Endothelial cell of umbilical vein (primary cell): ENCODE data around the gene ARRDC1. TPM values are rescaled to one million over a fixed set of nuclear protein-coding genes. Genes with fewer than 3 reads are reported as not detected.

Experiments
- BruUV-seq: library from RNA; stranded (reverse); fragments of 400-500 nt; replicated peaks from 2 replicates; lab custom pipeline; 2021; lab: Mats Ljungman, UMichigan
- CTCF ChIA-PET: fragments of 300-600, 350-600 bp; sonication (Branson Sonifier 250); formaldehyde crosslinking; loops from one replicate; lab custom pipeline; 2021; ENCODE audit warnings: antibody characterized with exemption, inconsistent platforms; lab: Charles Lee
- POLR2A ChIA-PET: fragments of 300-600, 350-600 bp; sonication (Branson Sonifier 250); formaldehyde crosslinking; loops from one replicate; lab custom pipeline; 2021; ENCODE audit warnings: antibody characterized with exemption, inconsistent platforms; lab: Charles Lee
- DNase-seq: peaks from one replicate; pipeline ENCODE4 v3.0.0-alpha.2; 2011; ENCODE audit warnings: low read depth, low spot score
- FAIRE-seq: peaks from 2 replicates; lab custom pipeline; 2011; peaks lifted over from hg19 to GRCh38; lab: Jason Lieb, UNC
- H2AFZ ChIP-seq: 2 replicates; pipeline ENCODE4 v1.6.0; 2012; ENCODE audit warnings: low read depth, low read length, control low read depth, inconsistent platforms
- H3K27ac ChIP-seq: 2 replicates; pipeline ENCODE4 v1.5.1; 2011; ENCODE audit warnings: low read depth, mild to moderate bottlenecking, control low read depth, low read length, moderate library complexity; ENCODE audit not compliant: insufficient read depth
- H3K27me3 ChIP-seq, 2 experiments: 2 replicates each; pipeline versions ENCODE4 v1.6.0 to v1.6.1; 2011; ENCODE audit warnings: low read length in 2 of 2, mixed read lengths in 1 of 2; ENCODE audit not compliant: control insufficient read depth in 2 of 2, insufficient read depth in 2 of 2
- H3K36me3 ChIP-seq, 2 experiments: 2 replicates in 1 of 2; 3 replicates in 1 of 2; pipeline ENCODE4 v1.5.1; 2011; ENCODE audit warnings: low read length in 2 of 2, mild to moderate bottlenecking in 1 of 2, moderate library complexity in 1 of 2; ENCODE audit not compliant: control insufficient read depth in 2 of 2, insufficient read depth in 2 of 2; ENCODE audit errors: extremely low read depth in 1 of 2
- H3K4me1 ChIP-seq: 3 replicates; pipeline ENCODE4 v1.5.1; 2011; ENCODE audit warnings: mild to moderate bottlenecking, low read length; ENCODE audit not compliant: control insufficient read depth, insufficient read depth; ENCODE audit errors: extremely low read depth
- H3K4me2 ChIP-seq: 2 replicates; pipeline ENCODE4 v1.6.1; 2011; ENCODE audit warnings: low read length, control low read depth, mixed read lengths; ENCODE audit not compliant: insufficient read depth
- H3K4me3 ChIP-seq, 3 experiments: fragments of 200-600 bp in 1 of 3; sonication (generic), shearing (Covaris generic) in 1 of 3; replicated peaks in 1 of 3; 2 replicates each; pipeline ENCODE4 v1.5.1; 2011 to 2016; ENCODE audit warnings: control low read depth in 3 of 3, low read length in 3 of 3, mild to moderate bottlenecking in 2 of 3, inconsistent platforms in 1 of 3, low read depth in 1 of 3, moderate library complexity in 1 of 3; ENCODE audit not compliant: insufficient read depth in 1 of 3
- H3K79me2 ChIP-seq: 2 replicates; pipeline ENCODE4 v1.6.0; 2012; ENCODE audit warnings: low read length, inconsistent platforms; ENCODE audit not compliant: control insufficient read depth, insufficient read depth
- H3K9ac ChIP-seq: replicated peaks from 2 replicates; pipeline ENCODE3; 2011; ENCODE audit warnings: low read length, control low read depth; ENCODE audit not compliant: insufficient read depth; ENCODE audit errors: extremely low read depth
- H3K9me1 ChIP-seq: replicated peaks from 3 replicates; pipeline ENCODE4 v1.6.0; 2011; ENCODE audit warnings: mild to moderate bottlenecking, low read length; ENCODE audit not compliant: control insufficient read depth, insufficient read depth; ENCODE audit errors: extremely low read depth
- H3K9me3 ChIP-seq: replicated peaks from 2 replicates; pipeline ENCODE4 v1.5.1; 2012; ENCODE audit warnings: low read length, inconsistent platforms; ENCODE audit not compliant: control insufficient read depth, insufficient read depth
- H4K20me1 ChIP-seq: replicated peaks from 2 replicates; pipeline ENCODE3; 2011; ENCODE audit warnings: mild to moderate bottlenecking, low read length; ENCODE audit not compliant: control insufficient read depth, insufficient read depth; ENCODE audit errors: extremely low read depth
- CTCF ChIP-seq, 2 donors: IDR thresholded peaks; 1 replicate in 1 of 2; 2 replicates in 1 of 2; pipeline ENCODE4 v1.5.1; 2011; ENCODE audit warnings: low read length in 2 of 2, mild to moderate bottlenecking in 2 of 2, moderate library complexity in 2 of 2, control low read depth in 1 of 2, inconsistent platforms in 1 of 2, low read depth in 1 of 2; ENCODE audit not compliant: insufficient read depth in 1 of 2; ENCODE audit errors: extremely low read depth in 1 of 2
- EZH2 ChIP-seq: IDR thresholded peaks from 2 replicates; pipeline ENCODE4 v1.6.1; 2012; ENCODE audit warnings: borderline replicate concordance, low read depth, mild to moderate bottlenecking, moderate library complexity, low read length, inconsistent platforms; ENCODE audit not compliant: severe bottlenecking
- FOS ChIP-seq: IDR thresholded peaks from 2 replicates; pipeline ENCODE4 v1.6.1; 2011; ENCODE audit warnings: mild to moderate bottlenecking, low read length, moderate library complexity, borderline replicate concordance; ENCODE audit not compliant: insufficient read depth
- GATA2 ChIP-seq: IDR thresholded peaks from 2 replicates; pipeline ENCODE4 v1.7.0; 2011; ENCODE audit warnings: low read depth, mild to moderate bottlenecking, moderate library complexity, mixed read lengths, low read length; ENCODE audit not compliant: insufficient read length, insufficient read depth
- JUN ChIP-seq: IDR thresholded peaks from 2 replicates; pipeline ENCODE4 v1.6.1; 2011; ENCODE audit warnings: borderline replicate concordance, low read depth; ENCODE audit not compliant: insufficient read length, insufficient read depth
- MAX ChIP-seq: IDR thresholded peaks from 2 replicates; pipeline ENCODE4 v1.6.1; 2011; ENCODE audit not compliant: insufficient read depth, insufficient read length
- MYC ChIP-seq: IDR thresholded peaks from one replicate; pipeline ENCODE4 v1.6.1; 2011; ENCODE audit warnings: mild to moderate bottlenecking, low read depth, low read length
- POLR2A ChIP-seq: IDR thresholded peaks from 2 replicates; pipeline ENCODE4 v1.6.1; 2012; ENCODE audit warnings: low read depth, mild to moderate bottlenecking, control low read depth, low read length
- POLR2AphosphoS5 ChIP-seq: IDR thresholded peaks from 2 replicates; pipeline ENCODE4 v1.6.1; 2012; ENCODE audit warnings: low read depth, mild to moderate bottlenecking, control low read depth, low read length, moderate library complexity; ENCODE audit not compliant: insufficient read depth
- dilution Hi-C: fragments of 300-500 bp; cut with MboI; formaldehyde crosslinking; loops from one replicate; pipeline ENCODE4 v1.15.0; 2019; ENCODE audit warnings: low sequenced_read_pairs; ENCODE audit not compliant: extremely low pct_ligation_motif_present
- intact Hi-C: fragments of 100-400 bp; cut with micrococcal nuclease; formaldehyde crosslinking; loops from one replicate; pipeline ENCODE4 v1.10.0; 2022
- polyA plus RNA-seq, 4 experiments: library from polyadenylated mRNA; depleted of rRNA in 3 of 4; stranded (reverse) in 3 of 4; unstranded in 1 of 4; fragments of >200 nt; gene quantifications; 2 replicates each; pipeline versions ENCODE4 v1.2.1 to v1.2.3, GENCODE V29; 2011 to 2012; ENCODE audit warnings: missing spikeins in 1 of 4
- total RNA-seq: library from RNA; stranded (reverse); gene quantifications from 2 replicates; pipeline ENCODE4 v1.2.3, GENCODE V29; 2021

ARRDC1 gene
- total and polyA plus RNA-seq, 2 donors (not counting 3 experiments of a cell fraction or from before 2014, with no cell fraction given), result 22.5 to 51.0 TPM

GRCh38 chr9:137589441-137590122, 15.9 kb upstream of the ARRDC1 start:
- peak; percentile 36 for DNase-seq
- FAIRE-seq, result peak; percentile 84
- peak overlapping the region; percentile 7 to 80 (median 42) for H3K4me3 ChIP-seq
- BruUV-seq, result no TSS peak
- peaks cover 18% of the 10 kb centered on the region for H3K79me2 ChIP-seq
- peaks cover 13 to 27% of the 10 kb centered on the region in 2 experiments for H3K36me3 ChIP-seq
- peak overlapping the region; percentile 56 for H3K9ac ChIP-seq
- no peak overlapping the region for H2AFZ ChIP-seq
- H4K20me1 ChIP-seq, result no peaks in the 10 kb centered on the region
- TF ChIP-seq EZH2 (no peak), POLR2A (no peak), MAX (no peak), JUN (no peak), CTCF (IDR thresholded peaks at IDR 0.05; ENCODE audit: extremely low read depth in 1 of 2, insufficient read depth in 1 of 2, low read depth in 1 of 2, low read length in 2 of 2) (no peak), FOS (no peak), GATA2 (no peak), MYC (no peak), POLR2AphosphoS5 (no peak)
- intact Hi-C loops (loop anchor here (1.0 kb wide), 3 partner anchors 16 to 38 kb away; partner anchors contain the start of genes ARRDC1 and MRPL41), dilution Hi-C loops (no loop called here)
- CTCF ChIA-PET, result interaction anchor here (2.4 kb wide), 1 partner anchor 11 kb away, joined by 15 read pairs; the partner anchor contains the start of gene DPH7
- H3K4me1 ChIP-seq, result peaks cover 9% of the 10 kb centered on the region
- H3K4me2 ChIP-seq, result peak overlapping the region; percentile 59
- H3K9me3 ChIP-seq, result no peaks in the 10 kb centered on the region
- H3K9me1 ChIP-seq, result no peaks in the 10 kb centered on the region
- no peak overlapping the region for H3K27ac ChIP-seq
- H3K27me3 ChIP-seq, result no peaks in the 10 kb centered on the region
- POLR2A ChIA-PET, result no interaction called here
